NT2/D1 (cell line): Measurements from ENCODE around the gene CACNA1D.

ENCODE experiments used
- DNase-seq: peaks from one replicate; pipeline ENCODE4 v3.0.0-alpha.2; 2011; ENCODE audit warnings: low read depth, low spot score
- H3K27me3 ChIP-seq: 2 replicates; pipeline ENCODE4 v1.6.0; 2011; ENCODE audit warnings: mild to moderate bottlenecking; ENCODE audit not compliant: insufficient read length, insufficient read depth
- H3K36me3 ChIP-seq: 2 replicates; pipeline ENCODE4 v1.6.1; 2011; ENCODE audit warnings: mild to moderate bottlenecking, low read length, mixed read lengths; ENCODE audit not compliant: insufficient read depth, insufficient read length
- H3K4me1 ChIP-seq: 2 replicates; pipeline ENCODE4 v1.5.1; 2011; ENCODE audit not compliant: insufficient read depth, insufficient read length
- H3K4me3 ChIP-seq: 2 replicates; pipeline ENCODE4 v1.5.1; 2011; ENCODE audit warnings: low read depth; ENCODE audit not compliant: insufficient read length
- H3K9ac ChIP-seq: 2 replicates; pipeline ENCODE4 v1.6.0; 2011; ENCODE audit warnings: low read depth; ENCODE audit not compliant: insufficient read length
- H3K9me3 ChIP-seq: 2 replicates; pipeline ENCODE4 v1.5.1; 2011; ENCODE audit warnings: mild to moderate bottlenecking, low read length; ENCODE audit not compliant: insufficient read depth
- SUZ12 ChIP-seq: IDR thresholded peaks from 2 replicates; pipeline ENCODE4 v1.6.1; 2011; ENCODE audit not compliant: insufficient read length, insufficient read depth; ENCODE audit errors: extremely low read depth
- YY1 ChIP-seq: IDR thresholded peaks from 2 replicates; pipeline ENCODE4 v1.6.1; 2011; ENCODE audit not compliant: insufficient read length, insufficient read depth
- ZNF274 ChIP-seq: IDR thresholded peaks from 2 replicates; pipeline ENCODE4 v1.6.1; 2011; ENCODE audit warnings: mild to moderate bottlenecking, low read depth, low read length

Gene CACNA1D

DNA sequence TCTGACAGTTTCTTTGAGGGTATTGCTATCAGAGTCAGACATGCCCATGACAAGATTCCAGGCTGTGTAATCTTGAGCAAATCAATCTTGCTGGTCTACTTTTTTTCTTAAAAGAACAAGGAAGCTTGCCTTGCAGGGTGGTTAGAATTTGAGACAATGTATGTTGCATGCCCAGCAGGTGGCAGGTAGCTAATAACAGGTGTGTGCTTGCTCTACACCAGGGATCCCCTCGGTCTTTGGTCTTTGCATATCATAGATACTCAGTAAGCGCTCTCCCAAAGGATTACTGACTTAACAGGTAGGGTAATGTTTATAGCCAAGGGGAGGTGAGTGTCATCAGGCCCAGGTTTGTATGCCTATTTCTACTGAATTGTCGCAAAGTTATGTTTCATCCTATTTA lies 37.3 kb downstream of the CACNA1D start:
- no peaks in the 10 kb centered on the region for H3K9me3 ChIP-seq
- H3K27me3 ChIP-seq = no peaks in the 10 kb centered on the region
- H3K36me3 ChIP-seq = no peaks in the 10 kb centered on the region
- TF ChIP-seq SUZ12 = no peak
- no peak for TF ChIP-seq ZNF274
- TF ChIP-seq YY1 = no peak
- peaks cover 4% of the 10 kb centered on the region for H3K4me1 ChIP-seq
- no peak overlapping the region for H3K9ac ChIP-seq
- H3K4me3 ChIP-seq = no peak overlapping the region
- no peak for DNase-seq

DNA sequence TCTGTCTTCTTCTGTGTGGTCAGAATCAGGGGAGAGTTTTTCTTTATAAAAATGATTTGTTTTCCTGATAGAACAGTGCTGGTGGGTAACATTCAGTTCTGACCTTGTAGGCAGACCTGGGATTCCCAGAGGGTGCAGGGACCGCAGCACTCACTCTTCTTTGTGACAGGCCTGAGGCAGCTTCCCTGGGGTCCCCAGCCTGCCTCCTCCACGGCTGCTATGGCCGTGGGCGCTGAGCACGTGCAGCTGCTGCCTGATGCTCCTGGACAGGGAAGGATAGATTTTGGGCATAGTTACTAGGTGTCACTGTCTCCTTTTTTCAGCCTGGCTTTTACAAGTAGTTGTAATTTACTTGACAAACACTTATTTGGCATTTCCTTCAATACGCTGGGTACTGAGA lies 39.1 kb downstream of the CACNA1D start:
- TF ChIP-seq SUZ12 (no peak), ZNF274 (no peak), YY1 (no peak)
- Histone ChIP-seq H3K9me3 (no peaks in the 10 kb centered on the region), H3K4me3 (no peak overlapping the region), H3K9ac (no peak overlapping the region), H3K4me1 (peaks cover 4% of the 10 kb centered on the region), H3K36me3 (no peaks in the 10 kb centered on the region), H3K27me3 (no peaks in the 10 kb centered on the region)
- no peak for DNase-seq

DNA sequence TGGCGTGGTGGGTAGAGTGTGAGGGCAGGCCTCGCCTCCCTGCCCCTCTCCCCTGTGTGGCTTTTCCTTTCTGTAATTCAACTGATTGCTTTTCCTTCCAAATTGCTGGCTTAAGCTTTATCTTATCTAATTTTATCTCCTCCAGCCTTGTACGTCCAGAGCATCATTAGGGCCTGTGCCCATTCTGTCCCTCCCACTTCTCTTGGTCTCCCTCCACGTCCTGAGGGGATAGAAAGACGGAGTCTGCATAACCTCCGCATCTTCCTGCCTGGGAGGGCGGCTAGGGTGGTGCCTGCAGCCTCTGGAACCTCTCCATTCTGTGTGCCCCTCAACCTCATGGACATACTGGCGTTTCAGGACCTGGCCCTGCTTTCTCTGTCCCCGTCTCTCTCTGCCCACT lies 39.8 kb downstream of the CACNA1D start:
- Histone ChIP-seq H3K4me1 (peaks cover 4% of the 10 kb centered on the region), H3K4me3 (no peak overlapping the region), H3K27me3 (no peaks in the 10 kb centered on the region), H3K36me3 (no peaks in the 10 kb centered on the region), H3K9me3 (no peaks in the 10 kb centered on the region), H3K9ac (no peak overlapping the region)
- TF ChIP-seq SUZ12 = no peak
- no peak for TF ChIP-seq YY1
- no peak for TF ChIP-seq ZNF274
- no peak for DNase-seq

GRCh38 chr3:53534676-53535400 lies 40.4 kb downstream of the CACNA1D start:
- Histone ChIP-seq H3K4me1 (peaks cover 4% of the 10 kb centered on the region), H3K4me3 (no peak overlapping the region), H3K27me3 (no peaks in the 10 kb centered on the region), H3K36me3 (no peaks in the 10 kb centered on the region), H3K9ac (no peak overlapping the region), H3K9me3 (no peaks in the 10 kb centered on the region)
- no peak for DNase-seq
- TF ChIP-seq SUZ12 (no peak), ZNF274 (no peak), YY1 (no peak)

DNA sequence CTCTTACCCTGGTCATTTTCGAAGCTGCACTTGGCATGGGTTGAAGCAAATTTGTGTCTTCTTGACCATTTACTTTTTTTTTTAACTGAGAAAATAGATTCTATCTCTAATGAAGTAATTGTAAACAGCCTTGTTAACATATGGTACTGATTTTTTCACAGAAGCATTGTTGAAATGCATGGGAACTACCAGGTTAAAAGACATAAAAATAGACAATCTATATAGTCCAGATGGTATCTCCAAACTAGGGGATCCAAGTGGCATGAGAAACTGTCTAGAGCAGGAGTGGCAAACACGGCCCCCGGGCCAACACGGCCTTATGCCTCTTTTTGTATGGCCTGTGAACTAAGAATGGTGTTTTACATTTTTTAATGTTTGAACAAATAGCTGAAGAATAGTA lies 41.9 kb downstream of the CACNA1D start:
- no peaks in the 10 kb centered on the region for H3K27me3 ChIP-seq

GRCh38 chr3:53544357-53544756 lies 49.9 kb downstream of the CACNA1D start:
- Histone ChIP-seq H3K36me3 (no peaks in the 10 kb centered on the region), H3K9ac (no peak overlapping the region), H3K9me3 (no peaks in the 10 kb centered on the region), H3K27me3 (no peaks in the 10 kb centered on the region), H3K4me1 (peaks cover 2% of the 10 kb centered on the region), H3K4me3 (no peak overlapping the region)
- no peak for TF ChIP-seq ZNF274
- TF ChIP-seq YY1 = no peak
- no peak for TF ChIP-seq SUZ12
- no peak for DNase-seq

More for the DNA sequence above, 41.9 kb downstream of the CACNA1D start:
- TF ChIP-seq YY1 (no peak), ZNF274 (no peak), SUZ12 (no peak)
- Histone ChIP-seq H3K4me1 (peaks cover 4% of the 10 kb centered on the region), H3K9me3 (no peaks in the 10 kb centered on the region), H3K4me3 (no peak overlapping the region), H3K9ac (no peak overlapping the region), H3K36me3 (no peaks in the 10 kb centered on the region)
- no peak for DNase-seq

DNA sequence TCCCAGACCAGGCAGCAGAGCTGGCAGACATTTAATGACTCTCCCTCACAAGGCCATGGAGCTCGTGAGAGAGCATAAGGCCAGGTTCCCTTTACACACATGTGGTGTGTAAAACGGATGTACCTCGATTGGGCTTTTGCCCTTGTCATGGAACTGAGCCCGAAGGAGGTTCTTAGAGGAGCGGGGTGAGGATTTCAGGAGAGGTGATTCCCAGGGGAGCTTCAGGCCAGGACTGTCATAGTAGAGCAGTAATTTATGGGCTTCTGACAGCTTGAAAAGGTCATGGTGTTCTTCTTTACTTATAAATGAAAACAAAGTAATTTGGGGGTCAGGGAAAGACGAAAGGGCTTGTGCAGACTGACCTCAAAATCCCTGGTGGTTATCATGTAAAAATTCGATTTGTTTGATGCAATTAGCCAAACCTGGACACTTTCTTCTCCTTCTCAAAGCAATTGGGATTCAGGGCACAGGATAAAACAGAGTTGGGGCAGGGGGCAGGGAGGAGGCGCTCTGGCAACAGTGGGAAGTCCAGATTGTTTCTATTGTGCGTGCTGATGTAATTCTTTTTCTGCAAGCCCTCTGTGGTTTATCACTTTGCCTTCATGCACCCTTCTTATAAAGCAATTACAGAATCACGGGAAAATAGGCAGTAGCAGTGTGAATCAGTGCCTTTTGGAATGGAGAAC lies 51.0 kb downstream of the CACNA1D start:
- TF ChIP-seq SUZ12 (no peak), ZNF274 (no peak), YY1 (no peak)
- Histone ChIP-seq H3K4me1 (peaks cover 2% of the 10 kb centered on the region), H3K36me3 (no peaks in the 10 kb centered on the region), H3K27me3 (no peaks in the 10 kb centered on the region), H3K4me3 (no peak overlapping the region), H3K9ac (no peak overlapping the region), H3K9me3 (no peaks in the 10 kb centered on the region)
- no peak for DNase-seq
